ENCODE data around the gene TLX2.

Gene TLX2

GRCh38 chr2:74513605-74514367 is 464 bp upstream of the TLX2 start:
- no peak for DNase-seq

GRCh38 chr2:74515271-74515980 is 1.2 kb downstream of the TLX2 start:
- DNase-seq = no peak

- no peak for DNase-seq
These were observed 1.9 kb downstream of the TLX2 start for GRCh38 chr2:74515981-74516633.

- DNase-seq = no peak
These were observed 2.4 kb downstream of the TLX2 start for GRCh38 chr2:74516650-74517049.

GRCh38 chr2:74522516-74522915 is 8.3 kb downstream of the TLX2 start:
- DNase-seq = no peak

- DNase-seq = no peak
These were observed 9.8 kb downstream of the TLX2 start for GRCh38 chr2:74524005-74524404.

GRCh38 chr2:74524955-74525716 is 10.9 kb downstream of the TLX2 start:
- DNase-seq = no peak

GRCh38 chr2:74525717-74526648 is 11.7 kb downstream of the TLX2 start, which contains the start of gene DQX1:
TSS of gene DQX1 (minus strand) at chr2:74526231. CDS start at chr2:74525729, 502 bp downstream.
- DNase-seq = no peak

- DNase-seq = no peak
These were observed 12.5 kb downstream of the TLX2 start for GRCh38 chr2:74526649-74527230.

GRCh38 chr2:74527741-74528140 is 13.5 kb downstream of the TLX2 start:
- no peak for DNase-seq

- no peak for DNase-seq
These were observed 14.5 kb downstream of the TLX2 start for GRCh38 chr2:74528600-74529356.

GRCh38 chr2:74529357-74530238 is 15.3 kb downstream of the TLX2 start, which contains the start of the genes AUP1 and HTRA2:
TSS of gene AUP1 (minus strand) at chr2:74529706. CDS start at chr2:74529629, 77 bp downstream.
TSS of gene HTRA2 (plus strand) at chr2:74529933. CDS start at chr2:74530007, 74 bp downstream.
- peak; percentile 81 for DNase-seq

GRCh38 chr2:74530239-74531187 is 16.3 kb downstream of the TLX2 start:
- no peak for DNase-seq

GRCh38 chr2:74531666-74532065 is 17.4 kb downstream of the TLX2 start:
- no peak for DNase-seq

- DNase-seq = no peak
These were observed 18.0 kb downstream of the TLX2 start for GRCh38 chr2:74532222-74532621.

- DNase-seq = no peak
These were observed 19.2 kb downstream of the TLX2 start for GRCh38 chr2:74533464-74533863.

GRCh38 chr2:74534411-74534810 is 20.2 kb downstream of the TLX2 start:
- DNase-seq = no peak

GRCh38 chr2:74535440-74535965 is 21.3 kb downstream of the TLX2 start:
- no peak for DNase-seq
